Sigmoid colon (tissue), 7 donors: ENCODE measurements around the gene TCERG1. TPM values are rescaled to one million over a fixed set of nuclear protein-coding genes. Genes with fewer than 3 reads are reported as not detected.

Experiments used
- DNase-seq: peaks from one replicate; pipeline ENCODE4 v3.0.0-alpha.2; 2019
- H3K27ac ChIP-seq, 4 donors: fragments of 200-600 bp; sonication (generic); one replicate each; pipeline ENCODE4 v1.5.1; 2016 to 2019; ENCODE audit warnings: mild to moderate bottlenecking in 1 of 4
- H3K27me3 ChIP-seq, 3 donors: fragments of 200-600 bp; sonication (generic); one replicate each; pipeline ENCODE4 v1.5.1; 2019; ENCODE audit warnings: mild to moderate bottlenecking in 1 of 3
- H3K36me3 ChIP-seq, 4 donors: fragments of 200-600 bp; sonication (generic); one replicate each; pipeline ENCODE4 v1.5.1; 2016 to 2019
- H3K4me1 ChIP-seq, 4 donors: fragments of 200-600 bp; sonication (generic); one replicate each; pipeline ENCODE4 v1.5.1; 2017 to 2019
- H3K4me3 ChIP-seq, 4 donors: fragments of 200-600 bp; sonication (generic); one replicate each; pipeline ENCODE4 v1.5.1; 2017 to 2019; ENCODE audit warnings: mild to moderate bottlenecking in 2 of 4, moderate library complexity in 1 of 4
- H3K9me3 ChIP-seq, 4 donors: fragments of 200-600 bp in 3 of 4; sonication (generic) in 3 of 4; one replicate each; pipeline versions ENCODE4 v1.5.1 to v1.6.1; 2013 to 2019
- EP300 ChIP-seq, 4 donors: sonication (generic); formaldehyde crosslinking; IDR thresholded peaks; one replicate each; pipeline ENCODE4 v1.6.1; 2017; ENCODE audit warnings: antibody characterized with exemption in 4 of 4
- POLR2A ChIP-seq, 2 donors: fragments of 450-650 bp; IDR thresholded peaks; one replicate each; pipeline ENCODE4 v1.6.1; 2016; ENCODE audit warnings: antibody characterized with exemption in 2 of 2, mild to moderate bottlenecking in 2 of 2, moderate library complexity in 2 of 2
- POLR2AphosphoS5 ChIP-seq, 4 donors: sonication (generic); formaldehyde crosslinking; IDR thresholded peaks; one replicate each; pipeline ENCODE4 v1.6.1; 2017; ENCODE audit warnings: antibody characterized with exemption in 4 of 4
- WGBS, 2 donors: extraction: QIAGEN DNeasy Blood & Tissue Kit; methylation state at CpG; one replicate each; pipeline ENCODE4 v1.1.7; 2013; 5-methylcytosine and 5-hydroxymethylcytosine counted together
- intact Hi-C: fragments of 100-400 bp; cut with DNase I; formaldehyde crosslinking; loops from one replicate; pipeline ENCODE4 v1.15.1; 2023
- polyA plus RNA-seq, 3 donors: library from polyadenylated mRNA; stranded (reverse); fragments of 200-250 nt; gene quantifications; one replicate each; pipeline ENCODE4 v1.2.3, GENCODE V29; 2013
- total RNA-seq, 4 donors: library from RNA; depleted of rRNA; stranded (reverse); fragments of >200 nt; gene quantifications; one replicate each; pipeline ENCODE4 v1.1.0, GENCODE V29; 2016
- TF ChIP-seq, protein P1 (sequence below), 4 experiments: fragments of 450-650 bp in 3 of 4; fragments of 200-600 bp in 1 of 4; IDR thresholded peaks; one replicate each; pipeline ENCODE4 v1.5.1; 2016 to 2019; ENCODE audit warnings: antibody characterized with exemption in 4 of 4, mild to moderate bottlenecking in 3 of 4, moderate library complexity in 2 of 4
- donor health status: healthy with polysubstance abuse.
- donor health status: Bipolar disorder and iron deficiency.
- donor health status: healthy.

TCERG1 gene
- total and polyA plus RNA-seq, 7 donors: 10.2 to 67.3 (median 37.9) TPM

DNA sequence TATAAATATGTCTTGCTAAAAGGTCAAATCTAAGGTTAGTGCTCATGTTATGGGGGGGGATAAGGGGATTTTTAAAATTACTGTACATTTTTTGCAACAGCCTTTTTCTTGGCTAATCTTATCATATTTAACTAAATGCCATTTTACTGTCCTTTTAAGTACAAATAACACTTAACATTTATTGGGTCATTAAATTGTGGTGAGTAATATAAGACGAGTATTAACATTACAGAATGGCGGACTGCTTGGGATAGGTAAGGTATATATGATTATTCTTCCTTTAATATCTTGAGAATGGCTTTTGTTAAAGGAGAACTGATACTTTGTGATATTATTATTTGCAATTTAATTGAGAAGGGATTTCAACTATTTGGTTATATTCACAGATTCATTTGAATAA is 35.6 kb downstream of the TCERG1 start:
- H3K36me3 ChIP-seq: peaks cover 0 to 86% (median 12%) of the 10 kb centered on the region in 4 donors
- H3K27me3 ChIP-seq: no peaks in the 10 kb centered on the region
- H3K27ac ChIP-seq: no peak overlapping the region
- no peaks in the 10 kb centered on the region for H3K4me1 ChIP-seq
- DNase-seq: no peak
- no peak overlapping the region for H3K4me3 ChIP-seq
- 77 to 88% methylated on average over 2 of the region's 2 CpGs for WGBS, 2 donors
- no peaks in the 10 kb centered on the region for H3K9me3 ChIP-seq
- intact Hi-C loops: no loop called here
- TF ChIP-seq, protein P1, sequence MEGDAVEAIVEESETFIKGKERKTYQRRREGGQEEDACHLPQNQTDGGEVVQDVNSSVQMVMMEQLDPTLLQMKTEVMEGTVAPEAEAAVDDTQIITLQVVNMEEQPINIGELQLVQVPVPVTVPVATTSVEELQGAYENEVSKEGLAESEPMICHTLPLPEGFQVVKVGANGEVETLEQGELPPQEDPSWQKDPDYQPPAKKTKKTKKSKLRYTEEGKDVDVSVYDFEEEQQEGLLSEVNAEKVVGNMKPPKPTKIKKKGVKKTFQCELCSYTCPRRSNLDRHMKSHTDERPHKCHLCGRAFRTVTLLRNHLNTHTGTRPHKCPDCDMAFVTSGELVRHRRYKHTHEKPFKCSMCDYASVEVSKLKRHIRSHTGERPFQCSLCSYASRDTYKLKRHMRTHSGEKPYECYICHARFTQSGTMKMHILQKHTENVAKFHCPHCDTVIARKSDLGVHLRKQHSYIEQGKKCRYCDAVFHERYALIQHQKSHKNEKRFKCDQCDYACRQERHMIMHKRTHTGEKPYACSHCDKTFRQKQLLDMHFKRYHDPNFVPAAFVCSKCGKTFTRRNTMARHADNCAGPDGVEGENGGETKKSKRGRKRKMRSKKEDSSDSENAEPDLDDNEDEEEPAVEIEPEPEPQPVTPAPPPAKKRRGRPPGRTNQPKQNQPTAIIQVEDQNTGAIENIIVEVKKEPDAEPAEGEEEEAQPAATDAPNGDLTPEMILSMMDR (IDR thresholded peaks at IDR 0.05): no peak
- TF ChIP-seq EP300 (IDR thresholded peaks at IDR 0.05) (no peak), POLR2A (IDR thresholded peaks at IDR 0.05) (no peak), POLR2AphosphoS5 (IDR thresholded peaks at IDR 0.05) (no peak)

DNA sequence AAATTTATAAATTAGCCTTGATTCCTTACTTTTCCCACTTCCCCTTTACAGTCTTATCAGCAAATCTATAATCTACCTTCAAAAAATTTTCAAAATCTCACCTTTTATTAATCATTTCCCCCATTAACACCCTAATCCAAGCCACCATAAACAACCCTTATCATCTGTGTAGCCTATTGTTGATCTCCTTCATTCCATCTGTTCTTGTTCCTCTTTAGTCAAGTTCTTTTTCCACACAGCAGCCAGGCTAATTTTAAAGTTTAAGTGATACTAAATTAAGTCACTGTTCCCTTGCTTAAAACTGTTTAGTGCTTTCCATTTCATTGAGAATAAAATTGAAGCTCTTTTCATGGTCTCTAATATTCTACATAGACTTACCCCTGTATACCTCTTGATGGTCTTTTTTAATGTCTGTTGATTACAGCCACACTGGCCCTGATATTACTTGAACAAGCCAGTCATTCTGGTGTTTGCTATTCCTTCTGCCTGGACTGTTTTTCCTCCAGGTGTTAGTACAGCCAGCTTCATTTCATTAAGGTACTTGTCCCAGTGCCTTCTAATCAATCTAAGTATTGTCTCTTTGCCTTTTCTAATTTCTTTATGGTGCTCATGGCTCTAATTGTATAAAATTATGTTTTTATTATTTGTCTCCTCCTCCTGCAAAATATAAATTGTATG is 37.7 kb downstream of the TCERG1 start:
- H3K4me1 ChIP-seq: no peaks in the 10 kb centered on the region
- no peak for TF ChIP-seq EP300 (IDR thresholded peaks at IDR 0.05)
- no peak overlapping the region for H3K4me3 ChIP-seq
- no peak for DNase-seq
- H3K27ac ChIP-seq: no peak overlapping the region
- intact Hi-C loops: no loop called here
- no peaks in the 10 kb centered on the region for H3K9me3 ChIP-seq
- H3K27me3 ChIP-seq: no peaks in the 10 kb centered on the region
- peaks cover 0 to 68% (median 15%) of the 10 kb centered on the region in 4 donors for H3K36me3 ChIP-seq

DNA sequence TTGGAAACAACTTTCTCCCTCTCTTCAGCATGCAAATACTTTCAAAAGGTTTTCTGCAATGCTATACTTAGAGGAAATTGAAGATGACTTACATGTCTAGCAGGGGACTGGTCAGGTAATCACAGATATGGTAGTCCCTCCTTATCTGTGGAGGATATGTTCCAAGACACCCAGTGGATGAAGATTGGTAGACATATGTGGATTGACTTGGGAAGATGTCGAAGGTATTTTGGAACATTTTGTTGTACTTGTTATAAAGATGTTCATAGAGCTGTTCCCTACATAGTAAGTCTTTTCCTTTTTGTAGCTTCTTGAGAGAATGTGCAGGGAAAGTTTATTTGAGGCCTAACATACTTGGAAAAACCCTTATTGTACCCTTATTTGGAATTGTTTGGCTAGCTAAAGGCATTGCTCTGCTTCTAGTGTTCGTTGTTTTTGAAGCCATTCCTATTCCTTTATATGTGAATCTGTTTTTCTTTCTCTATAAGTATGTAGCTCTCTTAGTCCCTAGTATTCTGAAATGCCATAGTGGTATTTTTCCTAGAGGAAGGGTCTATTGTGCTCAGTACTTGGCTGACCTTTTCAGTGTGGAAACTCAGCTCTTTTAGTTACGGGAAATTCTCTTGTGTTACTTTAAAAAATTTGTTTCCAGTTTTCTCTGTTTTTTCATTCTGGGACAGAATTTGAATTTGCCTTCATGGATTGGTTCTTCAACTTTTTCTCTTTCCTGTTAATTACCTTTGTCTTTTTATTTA is 43.1 kb downstream of the TCERG1 start:
- intact Hi-C loops: no loop called here

DNA sequence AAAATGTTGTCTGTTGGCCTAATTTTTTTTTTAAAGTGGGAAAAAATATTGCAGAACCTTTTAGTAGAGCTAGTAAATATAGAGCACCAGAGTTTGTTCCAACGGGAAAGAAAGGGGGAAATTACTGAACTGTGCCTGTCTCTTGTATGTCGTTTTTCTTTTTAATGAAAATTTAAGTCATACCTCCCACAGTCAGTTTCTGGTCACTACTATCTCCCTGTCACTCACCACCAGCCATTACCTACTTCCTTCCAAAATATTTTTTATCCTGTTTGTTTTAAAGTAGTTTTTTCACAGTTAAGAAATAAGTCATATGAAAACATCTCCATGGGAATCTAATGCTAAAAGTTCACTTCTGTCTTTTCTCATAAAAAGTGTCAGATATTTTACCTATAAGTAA is 47.5 kb downstream of the TCERG1 start:
- Histone ChIP-seq H3K4me1 (peaks cover 0 to 7% (median 3%) of the 10 kb centered on the region in 4 donors), H3K27me3 (no peaks in the 10 kb centered on the region), H3K27ac (no peak overlapping the region), H3K4me3 (no peak overlapping the region), H3K9me3 (no peaks in the 10 kb centered on the region), H3K36me3 (peaks cover 3 to 34% (median 6%) of the 10 kb centered on the region in 4 donors)
- DNase-seq: no peak
- intact Hi-C loops: no loop called here
- WGBS, 2 donors: 82 to 84% methylated on average over 2 of the region's 2 CpGs
- TF ChIP-seq, protein P1 (IDR thresholded peaks at IDR 0.05): no peak
- TF ChIP-seq POLR2A (IDR thresholded peaks at IDR 0.05) (no peak), POLR2AphosphoS5 (IDR thresholded peaks at IDR 0.05) (no peak), EP300 (IDR thresholded peaks at IDR 0.05) (no peak)

More for the DNA sequence above, 43.1 kb downstream of the TCERG1 start:
- Histone ChIP-seq H3K27me3 (no peaks in the 10 kb centered on the region), H3K9me3 (no peaks in the 10 kb centered on the region), H3K36me3 (peaks cover 0 to 27% (median 9%) of the 10 kb centered on the region in 4 donors), H3K4me3 (no peak overlapping the region), H3K4me1 (peaks cover 0 to 7% (median 3%) of the 10 kb centered on the region in 4 donors), H3K27ac (no peak overlapping the region)
- whole genome bisulfite sequencing, 2 donors: 87 to 93% methylated on average over 3 of the region's 3 CpGs
- TF ChIP-seq, protein P1 (IDR thresholded peaks at IDR 0.05): no peak
- TF ChIP-seq POLR2AphosphoS5 (IDR thresholded peaks at IDR 0.05): no peak
- TF ChIP-seq POLR2A (IDR thresholded peaks at IDR 0.05): no peak
- TF ChIP-seq EP300 (IDR thresholded peaks at IDR 0.05): no peak
- DNase-seq: no peak

DNA sequence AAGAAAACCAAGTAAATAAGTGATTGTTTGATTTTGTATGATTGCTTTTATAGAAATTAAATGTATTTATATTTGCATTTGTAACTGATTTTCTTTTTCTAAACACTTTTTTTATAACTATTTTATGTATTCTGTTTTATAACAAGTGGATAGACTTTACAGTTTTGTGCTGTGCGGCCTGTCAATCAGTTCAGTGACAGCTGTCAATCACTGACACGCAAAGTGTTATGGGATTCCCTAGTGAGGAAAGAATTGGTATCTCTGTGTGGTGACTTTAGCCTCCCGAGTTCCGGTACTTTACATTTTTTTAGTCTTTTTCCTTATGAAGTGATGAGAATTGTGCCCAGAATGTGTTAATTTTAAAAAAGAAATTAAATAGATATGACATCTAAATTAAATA is 52.5 kb downstream of the TCERG1 start:
- H3K36me3 ChIP-seq: peaks cover 3 to 50% (median 5%) of the 10 kb centered on the region in 4 donors
- no peak for DNase-seq
- no peak for TF ChIP-seq EP300 (IDR thresholded peaks at IDR 0.05)
- WGBS, 2 donors: 98 to 99% methylated on average over 4 of the region's 4 CpGs
- no peaks in the 10 kb centered on the region for H3K27me3 ChIP-seq
- intact Hi-C loops: no loop called here
- H3K9me3 ChIP-seq: no peaks in the 10 kb centered on the region
- H3K4me1 ChIP-seq: no peaks in the 10 kb centered on the region
- no peak overlapping the region for H3K27ac ChIP-seq
- H3K4me3 ChIP-seq: no peak overlapping the region
